ENCODE data around the gene TRDMT1. TPM values are rescaled to one million over a fixed set of nuclear protein-coding genes. Genes with fewer than 3 reads are reported as not detected.

TRDMT1 gene
- total RNA-seq, 2 experiments from 2014 or later = 4.4 to 4.5 TPM

- Mint-ChIP-seq H3K4me1 (ENCODE audit: low read depth) (peaks cover 23% of the 10 kb centered on the region), H3K27ac (no peak overlapping the region), H3K4me3 (no peak overlapping the region), H3K36me3 (ENCODE audit: low read depth) (peaks cover 24% of the 10 kb centered on the region), H3K9me3 (no peaks in the 10 kb centered on the region), H3K27me3 (no peaks in the 10 kb centered on the region)
- no peak for DNase-seq
- no peak for TF ChIP-seq CTCF (IDR thresholded peaks at IDR 0.05)
- ChIA-PET CTCF (interaction anchor here (0.6 kb wide), 1 partner anchor 18 kb away, joined by 3 read pairs; no protein-coding TSS in a partner anchor), POLR2A (no interaction called here)
- intact Hi-C loops (cut with micrococcal nuclease) = loop anchor here (10.0 kb wide), 1 partner anchor 405 kb away; the partner anchor contains the start of gene STAM
- no peak for ATAC-seq
Measured at GRCh38 chr10:17239345-17240085, 38.0 kb upstream of the TRDMT1 start.

- Mint-ChIP-seq H3K36me3 (ENCODE audit: low read depth) (peaks cover 33% of the 10 kb centered on the region), H3K9me3 (no peaks in the 10 kb centered on the region), H3K4me1 (ENCODE audit: low read depth) (peaks cover 32% of the 10 kb centered on the region), H3K4me3 (no peak overlapping the region), H3K27ac (peak overlapping the region; percentile 14), H3K27me3 (no peaks in the 10 kb centered on the region)
- intact Hi-C loops (cut with micrococcal nuclease) = loop anchor here (10.0 kb wide), 1 partner anchor 406 kb away; the partner anchor contains the start of gene STAM
- ChIA-PET CTCF (interaction anchor here (1.2 to 2.0 kb wide), 2 partner anchors 19 to 37 kb away, joined by 3 to 6 read pairs; partner anchors contain the start of gene TRDMT1), POLR2A (interaction anchor here (0.9 to 1.2 kb wide), 6 partner anchors 12 to 291 kb away, joined by 3 to 5 read pairs (median 3); partner anchors contain the start of gene TRDMT1)
- no peak for TF ChIP-seq CTCF (IDR thresholded peaks at IDR 0.05)
- DNase-seq = no peak
- no peak for ATAC-seq
Measured at GRCh38 chr10:17238445-17239291, 37.2 kb upstream of the TRDMT1 start.

- H3K4me3 Mint-ChIP-seq = no peak overlapping the region
- no peaks in the 10 kb centered on the region for H3K9me3 Mint-ChIP-seq
- H3K36me3 Mint-ChIP-seq (ENCODE audit: low read depth) = peaks cover 38% of the 10 kb centered on the region
- no peak for TF ChIP-seq CTCF (IDR thresholded peaks at IDR 0.05)
- intact Hi-C loops (cut with micrococcal nuclease) = loop anchor here (10.0 kb wide), 1 partner anchor 407 kb away; the partner anchor contains the start of gene STAM
- DNase-seq (no peak), ATAC-seq (no peak)
- H3K27ac Mint-ChIP-seq = no peak overlapping the region
- peaks cover 35% of the 10 kb centered on the region for H3K4me1 Mint-ChIP-seq (ENCODE audit: low read depth)
- ChIA-PET CTCF (interaction anchor here (1.2 to 2.0 kb wide), 2 partner anchors 20 to 36 kb away, joined by 3 to 6 read pairs; partner anchors contain the start of gene TRDMT1), POLR2A (interaction anchor here (0.6 to 1.2 kb wide), 7 partner anchors 11 to 290 kb away, joined by 3 to 5 read pairs (median 3); partner anchors contain the start of gene TRDMT1)
- H3K27me3 Mint-ChIP-seq = no peaks in the 10 kb centered on the region
Measured at GRCh38 chr10:17237915-17238444, 36.5 kb upstream of the TRDMT1 start.

GRCh38 chr10:17237149-17237527, 35.7 kb upstream of the TRDMT1 start:
- no peaks in the 10 kb centered on the region for H3K9me3 Mint-ChIP-seq
- intact Hi-C loops (cut with micrococcal nuclease) = loop anchor here (10.0 kb wide), 1 partner anchor 408 kb away; the partner anchor contains the start of gene STAM
- POLR2A ChIA-PET = interaction anchor here (0.6 kb wide), 1 partner anchor 148 kb away, joined by 4 read pairs; no protein-coding TSS in a partner anchor
- CTCF ChIA-PET = interaction anchor here (0.7 to 2.0 kb wide), 2 partner anchors 31 to 36 kb away, joined by 3 to 6 read pairs; partner anchors contain the start of gene TRDMT1
- DNase-seq (no peak), ATAC-seq (no peak)
- no peak overlapping the region for H3K4me3 Mint-ChIP-seq
- TF ChIP-seq CTCF (IDR thresholded peaks at IDR 0.05) = no peak
- H3K36me3 Mint-ChIP-seq (ENCODE audit: low read depth) = peaks cover 43% of the 10 kb centered on the region
- no peak overlapping the region for H3K27ac Mint-ChIP-seq
- H3K4me1 Mint-ChIP-seq (ENCODE audit: low read depth) = peaks cover 41% of the 10 kb centered on the region
- H3K27me3 Mint-ChIP-seq = no peaks in the 10 kb centered on the region
